Adrenal gland (tissue), 5 donors: ENCODE data around the gene CDHR5.

Experiments
- CTCF ChIP-seq, 6 experiments: fragments of 450-650 bp in 4 of 6; fragments of 200-600 bp in 2 of 6; sonication (generic) in 1 of 6; IDR thresholded peaks; 1 replicate in 5 of 6; 2 replicates in 1 of 6; pipeline versions ENCODE4 v1.5.1 to v1.8.0; 2016 to 2021; ENCODE audit warnings: antibody characterized with exemption in 6 of 6, mild to moderate bottlenecking in 2 of 6, moderate library complexity in 1 of 6
- POLR2A ChIP-seq, 2 donors: fragments of 450-650 bp; IDR thresholded peaks; one replicate each; pipeline ENCODE4 v1.6.1; 2017; ENCODE audit warnings: antibody characterized with exemption in 2 of 2, mild to moderate bottlenecking in 2 of 2, moderate library complexity in 1 of 2
- donor health status: DM: no; HTN: no; CAD: no.

GRCh38 chr11:598005-598680 is 26.6 kb downstream of the CDHR5 start:
- TF ChIP-seq CTCF (IDR thresholded peaks at IDR 0.05) = no peak
- TF ChIP-seq POLR2A (IDR thresholded peaks at IDR 0.05) = no peak
